HG03135 (cell line): ENCODE results near the gene OR2D2.
"Not testable (repeated sequence)": the region's sequence is repeated elsewhere in the genome, so short reads cannot be mapped to it uniquely, and the experiment has no call there.

Experiments
- ATAC-seq: cut with Tn5 transposase; IDR thresholded peaks from one replicate; pipeline ENCODE4 v1.9.1; 2021; ENCODE audit warnings: mild to moderate bottlenecking, moderate library complexity; ENCODE audit not compliant: unreplicated experiment

OR2D2 gene

GRCh38 chr11:6892400-6892799 is at the start of gene OR2D2:
Gene OR2D2 (minus strand): TSS chr11:6892500. CDS start chr11:6892500, 0 bp downstream.
- ATAC-seq = no peak

DNA sequence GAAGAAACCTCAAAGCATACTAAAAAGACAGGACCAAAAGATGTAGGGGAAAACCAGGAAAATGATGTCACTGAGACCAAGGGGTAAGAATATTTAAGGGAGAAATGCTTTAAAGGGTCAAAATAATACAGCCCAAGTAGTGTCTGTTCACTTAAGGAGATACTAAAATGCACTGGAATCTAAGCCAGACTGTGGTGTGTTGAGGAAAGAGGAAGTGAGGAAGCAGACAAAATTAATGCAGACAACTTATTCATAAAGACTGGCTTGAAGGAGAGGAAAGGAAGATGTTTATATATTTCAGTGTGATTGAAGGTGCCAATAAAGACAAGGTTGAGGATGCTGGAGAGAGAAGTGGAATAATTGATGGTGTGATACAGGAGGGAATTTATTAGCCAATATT is 49.7 kb upstream of the OR2D2 start:
- no peak for ATAC-seq

DNA sequence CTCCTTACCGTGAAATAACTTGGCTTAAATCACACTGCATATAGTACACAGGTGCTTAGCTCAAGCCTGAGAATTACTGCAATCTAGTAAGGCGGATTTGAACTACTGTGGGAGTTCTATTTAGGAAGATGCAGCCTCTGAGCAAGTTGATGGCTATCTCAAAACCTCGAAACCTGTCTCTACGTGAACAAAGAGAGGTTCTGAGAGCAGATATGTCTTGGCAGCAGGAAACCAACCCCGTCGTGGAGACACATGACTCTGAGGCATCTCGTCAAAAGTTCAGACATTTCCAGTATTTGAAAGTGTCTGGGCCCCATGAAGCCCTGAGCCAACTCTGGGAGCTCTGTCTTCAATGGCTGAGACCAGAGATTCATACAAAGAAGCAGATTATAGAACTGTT is 39.8 kb upstream of the OR2D2 start:
- no peak for ATAC-seq

- ATAC-seq = no peak
Measured at GRCh38 chr11:6931146-6931713, 38.9 kb upstream of the OR2D2 start.

- no peak for ATAC-seq
Measured at GRCh38 chr11:6928916-6929315, 36.6 kb upstream of the OR2D2 start.

GRCh38 chr11:6927030-6927617 is 34.8 kb upstream of the OR2D2 start:
- ATAC-seq = peak; percentile 77

- ATAC-seq = peak; percentile 69
Measured at GRCh38 chr11:6926208-6927029, 34.1 kb upstream of the OR2D2 start, which contains the start of gene ZNF215. Gene ZNF215 (plus strand): TSS chr11:6926426. CDS start chr11:6932273, 5,847 bp downstream.

GRCh38 chr11:6925636-6926207 is 33.4 kb upstream of the OR2D2 start:
- no peak for ATAC-seq

DNA sequence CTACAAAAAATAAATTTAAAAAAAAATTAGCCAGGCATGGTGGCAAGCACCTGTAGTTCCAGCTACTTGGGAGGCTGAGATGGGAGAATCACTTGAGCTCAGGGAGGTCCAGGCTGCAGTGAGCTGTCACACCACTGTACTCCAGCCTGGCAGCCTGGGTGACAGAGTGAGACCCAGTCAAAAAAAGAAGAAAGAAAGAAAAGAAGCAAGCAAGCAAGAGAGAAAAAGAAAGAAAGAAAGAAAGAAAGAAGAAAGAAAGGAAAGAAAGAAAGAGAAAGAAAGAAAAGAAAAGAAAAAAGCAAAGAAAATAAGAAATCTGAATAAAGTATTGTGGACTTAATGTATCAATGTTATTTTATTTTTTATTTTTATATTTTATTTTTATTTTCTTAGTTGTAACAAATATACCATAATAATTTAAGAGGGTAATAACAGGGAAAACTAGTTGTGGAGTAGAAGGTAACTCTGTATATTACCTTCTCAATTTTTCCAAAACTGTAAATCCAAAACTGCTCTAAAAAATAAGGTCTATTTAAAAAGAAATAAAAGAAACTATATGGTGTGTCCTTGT is 32.8 kb upstream of the OR2D2 start:
- ATAC-seq = no peak

GRCh38 chr11:6920702-6921101 is 28.4 kb upstream of the OR2D2 start, which contains the start of gene OR2D3:
Gene OR2D3 (plus strand): TSS chr11:6921002. CDS start chr11:6921002, 0 bp downstream.
- ATAC-seq = no peak

DNA sequence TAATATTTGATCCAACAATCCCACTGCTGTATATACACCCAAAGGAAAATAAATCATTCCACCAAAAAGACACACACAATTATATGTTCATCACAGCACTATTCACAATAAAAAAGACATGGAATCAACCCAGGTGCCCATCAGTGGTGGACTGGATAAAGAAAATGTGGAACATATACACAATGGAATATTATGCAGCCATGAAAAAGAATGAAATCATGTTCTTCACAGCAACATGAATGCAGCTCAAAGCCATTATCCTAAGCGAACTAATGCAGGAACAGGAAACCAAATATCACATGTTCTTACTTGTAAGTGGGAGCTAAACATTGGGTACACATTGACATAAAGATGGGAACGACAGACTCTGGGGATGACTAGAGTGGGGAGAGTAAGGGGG is 27.4 kb upstream of the OR2D2 start:
- no peak for ATAC-seq

DNA sequence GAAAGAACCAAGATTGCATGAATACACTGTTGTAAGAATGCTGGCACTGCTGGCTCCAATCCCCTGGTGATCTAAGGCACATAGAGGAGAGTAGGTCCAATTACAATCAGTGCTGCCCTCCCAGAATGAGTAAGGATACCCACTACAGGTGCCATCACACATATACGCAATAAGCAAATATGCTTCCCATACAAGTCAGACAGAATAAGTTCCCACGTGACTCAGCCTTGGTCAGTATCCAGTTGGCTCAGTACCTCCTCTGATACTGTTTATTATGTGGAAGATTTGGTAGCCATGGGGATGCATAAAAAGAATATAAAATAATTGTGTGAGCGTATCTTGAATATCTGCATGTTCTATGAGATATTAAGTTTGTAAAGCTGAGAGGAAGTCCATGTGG is 19.6 kb upstream of the OR2D2 start:
- no peak for ATAC-seq

- ATAC-seq = no peak
Measured at GRCh38 chr11:6911378-6911777, 19.1 kb upstream of the OR2D2 start.

DNA sequence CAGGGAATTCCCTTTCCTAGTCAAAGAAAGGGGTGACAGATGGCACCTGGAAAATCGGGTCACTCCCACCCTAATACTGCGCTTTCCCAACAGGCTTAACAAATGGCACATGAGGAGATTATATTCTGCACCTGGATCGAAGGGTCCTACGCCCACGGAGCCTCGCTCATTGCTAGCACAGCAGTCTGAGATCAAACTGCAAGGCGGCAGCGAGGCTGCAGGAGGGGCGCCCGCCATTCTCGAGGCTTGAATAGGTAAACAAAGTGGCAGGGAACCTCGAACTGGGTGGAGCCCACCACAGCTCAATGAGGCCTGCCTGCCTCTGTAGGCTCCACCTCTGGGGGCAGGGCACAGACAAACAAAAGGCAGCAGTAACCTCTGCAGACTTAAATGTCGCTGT is 12.5 kb upstream of the OR2D2 start:
- not testable (repeated sequence) for ATAC-seq

- no peak for ATAC-seq
Measured at GRCh38 chr11:6900327-6900999, 8.2 kb upstream of the OR2D2 start.

GRCh38 chr11:6898911-6899310 is 6.6 kb upstream of the OR2D2 start:
- ATAC-seq = no peak

DNA sequence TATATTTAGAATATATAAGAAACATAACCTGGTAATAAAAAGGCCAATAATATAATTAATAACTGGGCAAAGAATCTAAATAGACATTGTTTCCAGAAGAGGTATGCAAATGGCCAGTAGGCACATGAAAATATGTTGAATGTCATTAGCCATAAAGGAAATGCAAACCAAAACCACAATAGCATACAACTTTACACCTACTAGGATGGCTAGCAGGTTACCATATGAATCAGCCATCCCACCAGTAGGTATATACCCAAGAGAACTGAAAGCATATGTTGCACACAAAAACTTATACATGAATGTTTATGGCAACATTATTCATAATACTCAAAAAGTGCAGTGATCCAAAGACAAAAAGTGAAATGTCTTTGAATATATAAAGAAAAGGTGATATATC is 2.7 kb upstream of the OR2D2 start:
- peak; percentile 74 for ATAC-seq

- ATAC-seq = no peak
Measured at GRCh38 chr11:6894097-6894496, 1.8 kb upstream of the OR2D2 start.

GRCh38 chr11:6889835-6890234 is 2.5 kb downstream of the OR2D2 start:
- ATAC-seq = no peak

DNA sequence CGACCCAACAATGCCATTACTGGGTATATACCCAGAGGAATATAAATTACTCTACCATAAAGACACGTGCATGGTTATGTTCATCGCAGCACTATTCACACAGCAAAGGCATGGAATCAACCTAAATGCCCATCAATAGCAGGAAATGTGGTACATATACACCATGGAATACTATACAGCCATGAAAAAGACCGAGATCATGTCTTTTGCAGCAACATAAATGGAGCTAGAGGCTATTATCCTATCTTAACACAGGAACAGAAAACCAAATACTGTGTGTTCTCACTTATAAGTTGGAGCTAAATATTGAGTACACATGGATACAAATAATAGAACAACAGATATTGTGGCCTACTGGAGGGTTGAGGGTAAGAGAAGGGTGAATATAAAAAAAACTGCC is 3.5 kb downstream of the OR2D2 start:
- ATAC-seq = no peak

DNA sequence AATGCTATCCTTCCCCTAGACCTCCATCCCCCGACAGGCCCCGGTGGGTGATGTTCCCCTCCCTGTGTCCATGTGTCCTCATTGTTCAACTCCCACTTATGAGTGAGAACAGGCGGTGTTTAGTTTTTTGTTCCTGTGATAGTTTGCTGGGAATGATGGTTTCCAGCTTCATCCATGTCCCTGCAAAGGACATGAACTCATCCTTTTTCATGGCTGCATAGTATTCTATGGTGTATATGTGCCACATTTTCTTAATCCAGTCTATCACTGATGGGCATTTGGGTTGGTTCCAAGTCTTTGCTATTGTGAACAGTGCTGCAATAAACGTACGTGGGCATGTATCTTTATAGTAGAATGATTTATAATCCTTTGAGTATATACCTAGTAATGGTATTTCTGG is 4.6 kb downstream of the OR2D2 start:
- not testable (repeated sequence) for ATAC-seq
